Stimulated activated effector memory CD8-positive, alpha-beta T cell treated with anti-CD3 and anti-CD28 coated beads, Interleukin-12 subunit alpha, Interleukin-12 subunit beta, amount 100 ng/mL, for 72 hours (primary cell): ENCODE measurements around the gene OPRM1.
"Not testable (repeated sequence)": the region's sequence is repeated elsewhere in the genome, so short reads cannot be mapped to it uniquely, and the experiment has no call there.

Source experiments
- ATAC-seq: fragments of 150-1000 bp; cut with Tn5 transposase; 2 replicates; pipeline ENCODE4 v1.10.0; 2021
- DNase-seq, 2 donors: peaks; one replicate each; pipeline ENCODE4 v3.0.0; 2021 to 2022; ENCODE audit warnings: low spot score in 2 of 2
- H3K27ac Mint-ChIP-seq: one replicate; pipeline ENCODE4 v1.8.0; 2022; ENCODE audit warnings: mild to moderate bottlenecking, mixed read lengths
- H3K36me3 Mint-ChIP-seq: one replicate; pipeline ENCODE4 v1.8.0; 2022; ENCODE audit warnings: mild to moderate bottlenecking, mixed read lengths
- H3K4me1 Mint-ChIP-seq: one replicate; pipeline ENCODE4 v1.8.0; 2022; ENCODE audit warnings: mixed read lengths
- H3K4me3 Mint-ChIP-seq: one replicate; pipeline ENCODE4 v1.8.0; 2022; ENCODE audit warnings: mild to moderate bottlenecking, mixed read lengths
- H3K9me3 Mint-ChIP-seq: one replicate; pipeline ENCODE4 v1.8.0; 2022; ENCODE audit warnings: mixed read lengths

OPRM1 gene

GRCh38 chr6:154157082-154157481 lies 118.0 kb downstream of the OPRM1 start:
- H3K9me3 Mint-ChIP-seq: no peaks in the 10 kb centered on the region
- H3K4me3 Mint-ChIP-seq: peak overlapping the region; percentile 59
- H3K4me1 Mint-ChIP-seq: peaks cover 32% of the 10 kb centered on the region
- DNase-seq (no peak), ATAC-seq (peak; percentile 45)
- H3K27ac Mint-ChIP-seq: peak overlapping the region; percentile 71
- H3K36me3 Mint-ChIP-seq: peaks cover 10% of the 10 kb centered on the region

- Mint-ChIP-seq H3K4me1 (peaks cover 32% of the 10 kb centered on the region), H3K27ac (peak overlapping the region; percentile 71), H3K9me3 (no peaks in the 10 kb centered on the region), H3K4me3 (peak overlapping the region; percentile 59), H3K36me3 (peaks cover 10% of the 10 kb centered on the region)
- ATAC-seq (no peak), DNase-seq (no peak)
Measured at GRCh38 chr6:154157706-154158105, 118.7 kb downstream of the OPRM1 start.

GRCh38 chr6:154159126-154159525 lies 120.1 kb downstream of the OPRM1 start:
- peaks cover 32% of the 10 kb centered on the region for H3K4me1 Mint-ChIP-seq

GRCh38 chr6:154161689-154162088 lies 122.6 kb downstream of the OPRM1 start:
- DNase-seq: no peak
- no peak overlapping the region for H3K27ac Mint-ChIP-seq
- H3K9me3 Mint-ChIP-seq: no peaks in the 10 kb centered on the region
- H3K36me3 Mint-ChIP-seq: peaks cover 22% of the 10 kb centered on the region
- peak; percentile 82 for ATAC-seq
- no peak overlapping the region for H3K4me3 Mint-ChIP-seq
- peaks cover 34% of the 10 kb centered on the region for H3K4me1 Mint-ChIP-seq

More at GRCh38 chr6:154159126-154159525, 120.1 kb downstream of the OPRM1 start:
- DNase-seq: no peak
- no peaks in the 10 kb centered on the region for H3K9me3 Mint-ChIP-seq
- H3K4me3 Mint-ChIP-seq: no peak overlapping the region
- ATAC-seq: no peak
- H3K27ac Mint-ChIP-seq: no peak overlapping the region
- H3K36me3 Mint-ChIP-seq: peaks cover 10% of the 10 kb centered on the region

- Mint-ChIP-seq H3K4me1 (peaks cover 21% of the 10 kb centered on the region), H3K4me3 (no peak overlapping the region), H3K36me3 (peaks cover 36% of the 10 kb centered on the region), H3K27ac (no peak overlapping the region), H3K9me3 (no peaks in the 10 kb centered on the region)
- DNase-seq: no peak
- no peak for ATAC-seq
Measured at GRCh38 chr6:154164397-154164796, 125.4 kb downstream of the OPRM1 start.

- peaks cover 30% of the 10 kb centered on the region for H3K4me1 Mint-ChIP-seq
- no peak for DNase-seq
- no peak overlapping the region for H3K27ac Mint-ChIP-seq
- no peaks in the 10 kb centered on the region for H3K9me3 Mint-ChIP-seq
- ATAC-seq: peak; percentile 32
- no peak overlapping the region for H3K4me3 Mint-ChIP-seq
- H3K36me3 Mint-ChIP-seq: peaks cover 31% of the 10 kb centered on the region
Measured at GRCh38 chr6:154165478-154165877, 126.4 kb downstream of the OPRM1 start.

- H3K9me3 Mint-ChIP-seq: no peaks in the 10 kb centered on the region
- ATAC-seq (no peak), DNase-seq (no peak)
- no peak overlapping the region for H3K4me3 Mint-ChIP-seq
- peaks cover 31% of the 10 kb centered on the region for H3K36me3 Mint-ChIP-seq
- peaks cover 35% of the 10 kb centered on the region for H3K4me1 Mint-ChIP-seq
- no peak overlapping the region for H3K27ac Mint-ChIP-seq
Measured at GRCh38 chr6:154166140-154166539, 127.1 kb downstream of the OPRM1 start.

- peaks cover 31% of the 10 kb centered on the region for H3K36me3 Mint-ChIP-seq
- H3K4me1 Mint-ChIP-seq: peaks cover 35% of the 10 kb centered on the region
- DNase-seq (no peak), ATAC-seq (no peak)
- H3K27ac Mint-ChIP-seq: no peak overlapping the region
- H3K9me3 Mint-ChIP-seq: no peaks in the 10 kb centered on the region
- no peak overlapping the region for H3K4me3 Mint-ChIP-seq
Measured at GRCh38 chr6:154167126-154167525, 128.1 kb downstream of the OPRM1 start.

- H3K4me1 Mint-ChIP-seq: peaks cover 51% of the 10 kb centered on the region
- no peak overlapping the region for H3K4me3 Mint-ChIP-seq
- H3K9me3 Mint-ChIP-seq: peaks cover 2% of the 10 kb centered on the region
- peak; percentile 89 for ATAC-seq
- DNase-seq: no peak
- H3K27ac Mint-ChIP-seq: no peak overlapping the region
- peaks cover 31% of the 10 kb centered on the region for H3K36me3 Mint-ChIP-seq
Measured at GRCh38 chr6:154169193-154169847, 130.3 kb downstream of the OPRM1 start.

GRCh38 chr6:154170106-154170505 lies 131.1 kb downstream of the OPRM1 start:
- Mint-ChIP-seq H3K9me3 (peaks cover 2% of the 10 kb centered on the region), H3K27ac (no peak overlapping the region), H3K36me3 (peaks cover 29% of the 10 kb centered on the region), H3K4me1 (peaks cover 58% of the 10 kb centered on the region), H3K4me3 (no peak overlapping the region)
- ATAC-seq (no peak), DNase-seq (no peak)

GRCh38 chr6:154172393-154172792 lies 133.4 kb downstream of the OPRM1 start:
- not testable (repeated sequence) for H3K9me3 Mint-ChIP-seq, H3K4me3 Mint-ChIP-seq, DNase-seq, ATAC-seq
- Mint-ChIP-seq H3K36me3 (peaks cover 22% of the 10 kb centered on the region), H3K4me1 (peaks cover 69% of the 10 kb centered on the region), H3K27ac (peak overlapping the region; percentile 52)

- no peak overlapping the region for H3K27ac Mint-ChIP-seq
- DNase-seq: no peak
- peaks cover 19% of the 10 kb centered on the region for H3K36me3 Mint-ChIP-seq
Measured at GRCh38 chr6:154179434-154179833, 140.4 kb downstream of the OPRM1 start.

GRCh38 chr6:154187203-154187602 lies 148.2 kb downstream of the OPRM1 start:
- Mint-ChIP-seq H3K36me3 (peaks cover 33% of the 10 kb centered on the region), H3K4me3 (no peak overlapping the region), H3K9me3 (peaks cover 3% of the 10 kb centered on the region), H3K27ac (peak overlapping the region; percentile 10), H3K4me1 (peaks cover 41% of the 10 kb centered on the region)
- no peak for ATAC-seq
- DNase-seq: no peak

More at GRCh38 chr6:154179434-154179833, 140.4 kb downstream of the OPRM1 start:
- ATAC-seq: no peak
- Mint-ChIP-seq H3K4me1 (peaks cover 61% of the 10 kb centered on the region), H3K9me3 (peaks cover 9% of the 10 kb centered on the region), H3K4me3 (no peak overlapping the region)

GRCh38 chr6:154187714-154188113 lies 148.7 kb downstream of the OPRM1 start:
- ATAC-seq: peak; percentile 51
- H3K27ac Mint-ChIP-seq: peak overlapping the region; percentile 10
- peaks cover 29% of the 10 kb centered on the region for H3K36me3 Mint-ChIP-seq
- no peak for DNase-seq
- no peak overlapping the region for H3K4me3 Mint-ChIP-seq
- peaks cover under 1% of the 10 kb centered on the region for H3K9me3 Mint-ChIP-seq
- peaks cover 41% of the 10 kb centered on the region for H3K4me1 Mint-ChIP-seq

- peaks cover 50% of the 10 kb centered on the region for H3K4me1 Mint-ChIP-seq
- no peak for ATAC-seq
- H3K9me3 Mint-ChIP-seq: no peaks in the 10 kb centered on the region
- H3K27ac Mint-ChIP-seq: peak overlapping the region; percentile 37
- no peak overlapping the region for H3K4me3 Mint-ChIP-seq
- H3K36me3 Mint-ChIP-seq: peaks cover 50% of the 10 kb centered on the region
- DNase-seq: no peak
Measured at GRCh38 chr6:154196333-154196885, 157.4 kb downstream of the OPRM1 start.

GRCh38 chr6:154197196-154197860 lies 158.3 kb downstream of the OPRM1 start:
- Mint-ChIP-seq H3K9me3 (no peaks in the 10 kb centered on the region), H3K27ac (peak overlapping the region; percentile 37), H3K36me3 (peaks cover 58% of the 10 kb centered on the region), H3K4me3 (peak overlapping the region; percentile 11), H3K4me1 (peaks cover 47% of the 10 kb centered on the region)
- ATAC-seq (peak; percentile 69), DNase-seq (no peak)
